Measurements from ENCODE around the gene XYLB. TPM values are rescaled to one million over a fixed set of nuclear protein-coding genes. Genes with fewer than 3 reads are reported as not detected.
"Not testable (repeated sequence)": the region's sequence is repeated elsewhere in the genome, so short reads cannot be mapped to it uniquely, and the experiment has no call there.

Gene XYLB
- polyA plus RNA-seq, 4 donors, result 5.2 to 14.0 (median 9.4) TPM

DNA sequence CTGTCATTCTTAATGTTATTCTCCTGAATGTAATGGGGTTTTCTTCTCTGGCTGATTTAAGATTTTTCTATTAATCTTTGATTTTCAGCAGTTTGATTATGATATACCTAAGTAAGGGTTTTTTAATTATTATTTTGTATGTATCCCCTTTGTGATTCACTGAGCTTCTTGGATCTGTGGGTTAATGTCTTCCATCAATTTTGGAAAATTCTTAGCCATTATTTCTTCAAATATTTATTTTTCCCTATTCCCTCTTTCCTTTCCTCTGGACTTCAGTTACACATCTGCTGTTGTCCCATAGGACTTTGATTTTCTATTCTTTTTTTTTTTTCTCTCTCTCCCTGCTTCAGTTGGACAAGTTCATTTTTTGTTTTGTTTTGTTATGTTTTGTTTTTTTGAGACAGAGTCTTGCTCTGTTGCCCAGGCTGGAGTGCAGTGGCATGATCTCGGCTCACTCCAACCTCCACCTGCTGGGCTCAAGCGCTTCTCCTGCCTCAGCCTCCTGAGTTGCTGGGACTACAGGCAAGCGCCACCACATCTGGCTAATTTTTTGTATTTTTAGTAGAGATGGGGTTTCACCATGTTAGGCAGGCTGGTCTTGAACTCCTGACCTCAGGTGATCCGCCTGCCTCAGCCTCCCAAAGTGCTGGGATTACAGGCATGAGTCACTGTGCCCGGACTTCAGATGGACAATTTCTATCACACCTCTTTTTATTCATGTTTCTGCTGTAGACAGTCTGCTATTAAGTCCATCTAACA lies 40.6 kb downstream of the XYLB start:
- DNase-seq (ENCODE audit: low read depth in 4 of 4, low spot score in 3 of 4), result no peak

GRCh38 chr3:38387862-38388261 lies 41.3 kb downstream of the XYLB start:
- no peak for DNase-seq (ENCODE audit: low read depth in 4 of 4, low spot score in 3 of 4)

GRCh38 chr3:38392604-38393163 lies 46.1 kb downstream of the XYLB start:
- DNase-seq (ENCODE audit: low read depth in 4 of 4, low spot score in 3 of 4), result no peak

- no peak for DNase-seq (ENCODE audit: low read depth in 4 of 4, low spot score in 3 of 4)
These were observed 49.7 kb downstream of the XYLB start for GRCh38 chr3:38396239-38396638.

DNA sequence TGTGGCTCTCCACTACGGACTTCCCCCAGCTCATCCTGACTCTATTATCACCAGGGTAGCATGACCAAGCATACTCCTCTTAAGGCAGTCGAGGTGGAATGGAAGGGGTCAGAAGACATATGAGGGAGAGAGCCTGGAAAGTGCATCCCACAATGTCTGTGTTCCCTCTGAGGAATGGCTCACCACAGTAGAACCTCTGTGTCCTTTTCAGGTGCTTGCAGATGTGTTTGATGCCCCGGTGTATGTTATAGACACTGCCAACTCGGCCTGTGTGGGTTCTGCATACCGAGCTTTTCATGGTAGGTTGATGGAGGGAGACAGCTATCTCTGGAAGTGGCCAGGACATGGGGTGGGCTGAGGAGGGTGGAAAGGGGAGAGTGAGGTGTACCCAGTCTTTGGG lies 50.3 kb downstream of the XYLB start:
- no peak for DNase-seq (ENCODE audit: low read depth in 4 of 4, low spot score in 3 of 4)

GRCh38 chr3:38397320-38397719 lies 50.7 kb downstream of the XYLB start:
- peak; percentile 32 to 60 (median 36) for DNase-seq (ENCODE audit: low read depth in 4 of 4, low spot score in 3 of 4)

DNA sequence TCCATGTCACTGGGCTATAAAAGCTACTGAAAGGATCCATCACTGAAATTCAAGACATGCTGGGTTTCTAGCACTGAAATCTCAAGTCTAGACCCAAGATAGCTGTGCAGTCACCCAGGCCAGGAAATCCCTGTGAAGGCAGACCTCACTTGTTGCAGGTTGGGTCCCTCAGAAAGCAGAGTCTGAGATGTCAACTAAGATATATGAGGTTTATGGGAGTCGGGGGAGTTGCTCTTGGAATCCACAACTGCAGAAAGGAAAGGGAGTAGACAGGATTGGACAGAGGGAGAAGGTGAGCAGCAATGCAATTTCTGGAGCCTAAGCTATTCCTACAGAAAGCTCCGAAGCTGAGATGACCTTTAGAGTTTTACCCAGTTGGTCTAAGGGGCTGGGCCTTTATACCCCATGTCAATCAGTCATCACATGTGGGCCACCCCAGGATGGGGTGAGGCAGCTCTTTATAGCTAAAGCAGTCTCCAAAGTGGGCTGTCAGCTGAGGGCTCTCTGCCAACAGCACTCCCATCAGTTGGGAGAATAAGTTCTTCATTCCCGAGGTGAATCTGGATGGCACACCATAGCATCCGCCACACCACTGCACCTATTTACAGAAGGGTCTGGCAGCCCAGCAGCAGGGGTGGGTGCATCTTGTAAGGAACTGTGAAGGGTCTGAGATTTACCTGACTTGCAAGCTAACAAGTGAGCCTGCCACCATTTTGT lies 54.8 kb downstream of the XYLB start:
- DNase-seq (ENCODE audit: low read depth in 4 of 4, low spot score in 3 of 4), result peak in 1 of 4 donors; percentile 11

DNA sequence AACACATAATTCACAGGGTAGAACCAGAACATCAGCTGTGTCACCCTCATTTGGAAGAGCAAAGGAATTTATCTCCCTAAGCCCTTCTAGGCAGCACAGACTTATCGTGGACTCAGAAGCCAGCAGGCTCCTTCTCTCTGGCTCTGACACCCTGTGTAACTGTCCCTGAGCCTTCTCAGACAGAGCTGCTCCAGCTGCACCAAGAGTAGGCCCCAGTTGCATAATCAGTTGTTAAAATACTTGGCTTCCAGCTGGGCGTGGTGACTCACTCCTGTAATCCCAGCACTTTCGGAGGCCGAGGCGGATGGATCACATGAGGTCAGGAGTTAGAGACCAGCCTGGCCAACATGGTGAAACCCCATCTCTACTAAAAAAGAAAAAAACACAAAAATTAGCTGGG lies 57.7 kb downstream of the XYLB start:
- no peak for DNase-seq (ENCODE audit: low read depth in 4 of 4, low spot score in 3 of 4)

DNA sequence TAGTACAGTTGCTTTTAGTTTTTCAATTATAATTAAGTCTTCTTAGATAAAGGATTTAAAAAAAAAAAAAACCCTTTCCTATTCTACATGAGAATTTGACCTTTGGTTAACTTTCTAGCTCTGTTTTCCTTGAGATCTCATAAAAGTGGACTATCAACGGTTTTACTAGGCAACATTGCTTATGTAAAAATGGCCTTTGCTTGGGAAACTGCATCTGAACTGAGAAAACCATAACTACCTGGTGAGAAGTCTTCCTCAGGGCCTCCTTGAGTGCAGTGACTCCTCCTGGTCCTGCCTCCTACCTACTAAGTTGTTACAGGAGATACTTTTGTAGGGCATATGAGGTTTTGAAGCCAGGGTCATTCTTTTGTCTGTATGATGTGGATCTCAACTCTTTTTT lies 65.0 kb downstream of the XYLB start:
- DNase-seq (ENCODE audit: low read depth in 4 of 4, low spot score in 3 of 4), result no peak

DNA sequence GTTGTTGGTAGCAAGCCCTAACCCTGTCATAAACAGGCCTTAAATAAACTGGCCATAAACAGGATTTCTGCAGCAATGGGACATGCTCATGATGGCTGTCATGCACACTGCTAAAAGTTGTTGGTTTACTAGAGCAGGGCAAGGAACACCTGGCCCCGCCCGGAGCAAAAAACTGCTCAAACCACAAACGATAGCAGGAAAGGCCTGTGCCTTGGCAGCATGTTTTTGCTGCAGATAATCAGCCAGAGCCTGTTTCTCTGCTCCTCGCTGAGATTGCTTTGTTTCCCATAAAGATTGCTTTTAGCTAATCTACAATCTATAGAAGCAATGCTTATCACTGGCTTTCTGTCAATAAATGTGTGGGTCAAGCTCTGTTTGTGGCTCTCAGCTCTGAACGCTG lies 74.2 kb downstream of the XYLB start:
- not testable (repeated sequence) for DNase-seq (ENCODE audit: low read depth in 4 of 4, low spot score in 3 of 4)

GRCh38 chr3:38421679-38422336 lies 75.2 kb downstream of the XYLB start:
- DNase-seq (ENCODE audit: low read depth in 4 of 4, low spot score in 3 of 4), result no peak

DNA sequence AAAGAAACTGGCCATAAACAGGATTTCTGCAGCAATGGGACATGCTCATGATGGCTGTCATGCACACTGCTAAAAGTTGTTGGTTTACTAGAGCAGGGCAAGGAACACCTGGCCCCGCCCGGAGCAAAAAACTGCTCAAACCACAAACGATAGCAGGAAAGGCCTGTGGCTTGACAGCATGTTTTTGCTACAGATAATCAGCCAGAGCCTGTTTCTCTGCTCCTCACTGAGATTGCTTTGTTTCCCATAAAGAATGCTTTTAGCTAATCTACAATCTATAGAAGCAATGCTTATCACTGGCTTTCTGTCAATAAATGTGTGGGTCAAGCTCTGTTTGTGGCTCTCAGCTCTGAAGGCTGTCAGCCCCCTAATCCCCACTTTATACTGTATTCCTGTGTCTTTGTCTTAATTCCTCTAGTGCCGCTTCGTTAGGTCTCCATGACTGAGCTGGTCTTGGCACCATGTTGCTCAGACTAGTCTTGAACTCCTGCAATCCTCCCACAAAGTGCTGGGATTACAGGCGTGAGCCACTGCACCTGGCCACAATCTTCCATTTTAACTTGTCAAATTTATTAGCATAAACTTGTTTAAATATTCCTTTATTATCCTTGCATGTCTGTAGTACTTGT lies 80.3 kb downstream of the XYLB start:
- DNase-seq (ENCODE audit: low read depth in 4 of 4, low spot score in 3 of 4), result not testable (repeated sequence)

DNA sequence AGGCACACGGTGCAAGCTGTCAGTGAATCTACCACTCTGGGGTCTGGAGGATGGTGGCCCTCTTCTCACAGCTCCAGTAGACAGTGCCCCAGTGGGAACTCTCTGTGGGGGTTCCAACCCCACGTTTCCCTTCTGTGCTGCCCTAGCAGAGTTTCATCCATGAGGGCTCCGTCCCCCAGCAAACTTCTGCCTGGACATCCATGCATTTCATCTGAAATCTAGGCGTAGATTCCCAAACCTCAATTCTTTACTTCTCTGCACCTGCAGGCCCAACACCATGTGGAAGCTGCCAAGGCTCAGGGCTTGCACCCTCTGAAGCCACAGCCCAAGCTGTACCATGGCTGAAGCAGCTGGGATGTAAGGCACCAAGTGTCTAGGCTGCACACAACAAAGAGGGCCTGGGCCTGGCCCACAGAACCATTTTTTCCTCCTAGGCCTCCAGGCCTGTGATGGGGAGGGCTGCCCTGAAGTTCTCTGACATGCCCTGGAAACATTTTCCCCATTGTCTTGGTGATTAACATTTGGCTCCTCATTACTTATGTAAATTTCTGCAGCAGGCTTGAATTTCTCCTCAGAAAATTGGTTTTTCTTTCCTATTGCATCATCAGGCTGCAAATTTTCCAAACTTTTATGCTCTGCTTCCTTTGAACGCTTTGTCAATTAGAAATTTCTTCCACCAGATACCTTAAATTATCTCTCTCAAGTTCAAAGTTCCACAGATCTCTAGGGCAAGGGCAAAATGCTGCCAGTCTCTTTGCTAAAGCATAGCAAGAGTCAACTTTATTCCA lies 86.5 kb downstream of the XYLB start:
- DNase-seq (ENCODE audit: low read depth in 4 of 4, low spot score in 3 of 4), result not testable (repeated sequence)

DNA sequence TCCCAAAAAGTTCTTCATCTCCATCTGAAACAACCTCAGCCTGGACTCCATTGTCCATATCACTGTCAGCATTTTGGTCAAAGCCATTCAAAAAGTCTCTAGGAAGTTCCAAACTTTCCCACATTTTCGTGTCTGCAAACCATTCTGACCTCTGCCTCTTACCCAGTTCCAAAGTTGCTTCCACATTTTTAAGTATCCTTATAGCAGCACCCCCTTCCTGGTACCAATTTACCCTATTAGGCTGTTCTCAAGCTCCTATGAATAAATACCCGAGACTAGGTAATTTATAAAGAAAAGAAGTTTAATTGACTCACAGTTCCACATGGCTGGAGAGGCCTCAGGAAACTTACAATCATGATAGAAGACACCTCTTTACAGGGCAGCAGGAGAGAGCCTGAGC lies 87.1 kb downstream of the XYLB start:
- DNase-seq (ENCODE audit: low read depth in 4 of 4, low spot score in 3 of 4), result not testable (repeated sequence)

DNA sequence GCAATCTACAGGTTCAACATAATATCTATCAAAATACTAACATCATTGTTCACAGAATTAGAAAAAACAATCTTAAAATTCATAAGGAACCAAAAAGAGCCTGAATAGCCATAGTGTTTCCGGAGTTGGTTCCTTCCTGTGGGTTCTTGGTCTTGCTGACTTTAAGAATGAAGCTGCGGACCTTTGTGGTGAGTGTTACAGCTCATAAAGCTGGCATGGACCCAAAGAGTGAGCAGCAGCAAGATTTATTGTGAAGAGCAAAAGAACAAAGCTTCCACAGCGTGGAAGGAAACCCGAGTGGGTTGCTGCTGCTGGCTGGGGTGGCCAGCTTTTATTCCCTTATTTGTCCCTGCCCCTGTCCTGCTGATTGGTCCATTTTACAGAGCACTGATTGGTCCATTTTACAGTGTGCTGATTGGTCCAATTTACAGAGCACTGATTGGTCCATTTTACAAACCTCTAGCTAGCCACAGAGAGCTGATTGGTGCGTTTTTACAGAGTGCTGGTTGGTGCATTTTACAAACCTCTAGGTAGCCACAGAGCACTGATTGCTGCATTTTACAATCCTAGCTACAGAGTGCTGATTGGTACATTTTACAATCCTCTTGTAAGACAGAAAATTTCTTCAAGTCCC lies 92.0 kb downstream of the XYLB start:
- DNase-seq (ENCODE audit: low read depth in 4 of 4, low spot score in 3 of 4), result not testable (repeated sequence)

DNA sequence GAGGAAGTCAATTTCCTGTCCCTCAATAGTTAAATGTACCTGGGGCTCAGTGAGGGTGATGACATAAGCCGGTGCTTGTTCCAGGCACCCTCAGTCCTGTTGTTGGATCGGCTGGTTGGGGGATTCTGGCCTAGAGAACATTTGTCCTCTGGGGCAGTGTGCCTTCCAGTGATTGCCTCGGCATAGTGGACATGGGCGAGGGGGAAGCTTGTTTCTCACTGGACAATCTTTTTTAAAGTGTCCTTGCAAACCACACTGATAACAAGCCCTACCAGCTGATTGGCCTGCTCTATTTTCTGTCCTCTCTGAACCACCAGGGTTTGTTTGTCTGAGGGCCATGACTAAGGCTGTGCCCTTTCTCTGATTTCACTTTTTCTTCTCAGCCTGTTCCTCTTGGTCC lies 96.6 kb downstream of the XYLB start:
- not testable (repeated sequence) for DNase-seq (ENCODE audit: low read depth in 4 of 4, low spot score in 3 of 4)

GRCh38 chr3:38446085-38446686 lies 99.6 kb downstream of the XYLB start:
- no peak for DNase-seq (ENCODE audit: low read depth in 4 of 4, low spot score in 3 of 4)

DNA sequence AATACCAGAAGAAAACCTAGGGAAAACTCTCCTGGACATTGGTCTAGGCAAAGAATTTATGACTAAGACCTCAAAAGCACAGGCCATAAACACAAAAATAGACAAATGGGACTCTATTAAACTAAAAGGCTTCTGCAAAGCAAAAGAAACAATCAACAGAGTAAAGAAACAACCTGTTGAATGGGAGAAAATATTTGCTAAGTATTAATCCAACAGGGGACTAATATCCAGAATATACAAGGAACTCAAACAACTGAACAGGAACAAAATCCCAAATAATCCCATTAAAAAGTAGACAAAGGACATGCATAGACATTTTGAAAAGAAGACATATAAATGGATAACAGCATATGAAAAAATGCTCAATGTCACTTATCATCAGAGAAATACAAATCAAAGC lies 100.2 kb downstream of the XYLB start:
- DNase-seq (ENCODE audit: low read depth in 4 of 4, low spot score in 3 of 4), result no peak

- DNase-seq (ENCODE audit: low read depth in 4 of 4, low spot score in 3 of 4), result no peak
These were observed 104.3 kb downstream of the XYLB start for GRCh38 chr3:38450853-38451252.

Data from left renal pelvis (tissue), 4 donors.